Esophagus mucosa (tissue), 1 donor: Measurements from ENCODE around the gene SLC25A53. TPM values are rescaled to one million over a fixed set of nuclear protein-coding genes. Genes with fewer than 3 reads are reported as not detected.
"Not testable (repeated sequence)": the region's sequence is repeated elsewhere in the genome, so short reads cannot be mapped to it uniquely, and the experiment has no call there.

ENCODE experiments used
- ATAC-seq: fragments of 200-7000 bp; cut with Tn5 transposase; one replicate; pipeline ENCODE4 v1.9.1; 2020
- total RNA-seq: library from RNA; stranded (reverse); gene quantifications from one replicate; pipeline ENCODE4 v1.2.4, GENCODE V29; 2023
- donor health status: DM: yes; HTN: yes; CAD: no.

The SLC25A53 gene
- total RNA-seq, 1 donor from 2014 or later: 2.1 TPM

GRCh38 chrX:104054956-104055355 lies 101.9 kb downstream of the SLC25A53 start:
- ATAC-seq: not testable (repeated sequence)

Other genes starting within 250 kb of the SLC25A53 start
- gene TMSB15B, start 194.4 kb downstream of the SLC25A53 start, total RNA-seq: 1.1 TPM
- not detected for gene H2BW1, start 143.3 kb downstream of the SLC25A53 start, total RNA-seq
- not detected for gene H2BW2, start 117.1 kb downstream of the SLC25A53 start, total RNA-seq
- gene TMSB15C, start 80.8 kb downstream of the SLC25A53 start, total RNA-seq: 0.12 TPM
- not detected for gene ZCCHC18, start 44.5 kb downstream of the SLC25A53 start, total RNA-seq
- gene FAM199X, start 9.4 kb upstream of the SLC25A53 start, total RNA-seq: 8.9 TPM
- not detected for gene ESX1, start 97.9 kb upstream of the SLC25A53 start, total RNA-seq